ENCODE measurements around the gene LANCL2. TPM values are rescaled to one million over a fixed set of nuclear protein-coding genes. Genes with fewer than 3 reads are reported as not detected.

Gene LANCL2
- total and polyA plus RNA-seq, 8 donors = 9.5 to 24.9 (median 20.8) TPM

DNA sequence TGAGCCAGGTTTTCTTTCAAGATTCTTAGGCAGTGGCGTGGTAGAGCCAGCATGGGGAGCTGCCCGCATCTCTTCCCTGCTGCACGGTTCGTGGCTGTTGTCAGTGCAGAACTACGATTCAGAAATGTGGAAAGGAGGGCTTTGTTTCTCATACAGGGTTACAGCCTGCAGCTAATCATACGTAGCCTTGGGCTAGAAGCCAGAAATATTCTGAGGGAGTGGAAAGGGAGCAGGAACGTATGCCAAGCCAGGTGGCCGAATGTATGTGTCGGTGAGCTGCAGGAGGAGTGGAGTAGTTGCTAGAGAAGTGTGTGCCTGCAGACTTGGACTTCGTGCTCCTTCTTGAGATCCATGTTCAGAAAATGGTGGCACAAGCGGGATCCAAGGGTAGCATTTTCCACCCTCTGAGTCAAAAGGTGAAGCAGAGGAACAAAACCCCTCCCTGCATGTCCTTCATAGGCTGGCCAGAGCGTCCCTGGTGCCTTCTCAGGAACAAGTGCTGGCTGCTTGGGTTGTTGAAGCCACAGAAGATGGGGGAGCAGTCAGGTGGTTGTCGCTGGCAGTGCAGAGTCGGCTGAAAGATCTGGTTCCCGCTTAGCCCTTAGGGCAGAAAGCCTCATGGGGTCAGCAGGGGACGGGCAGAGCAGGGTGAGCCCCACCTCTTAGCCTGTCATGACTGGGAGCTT, 40.9 kb downstream of the LANCL2 start:
- no peak for ATAC-seq

GRCh38 chr7:55409482-55410225, 44.5 kb downstream of the LANCL2 start:
- no peaks in the 10 kb centered on the region for H3K4me1 ChIP-seq
- intact Hi-C loops (cut with DNase I) = loop anchor here in 1 of 2 donors (10.0 kb wide), 1 partner anchor 135 kb away; no protein-coding TSS in a partner anchor
- H3K9me3 ChIP-seq = no peaks in the 10 kb centered on the region
- ATAC-seq (no peak), DNase-seq (no peak)
- H3K4me3 ChIP-seq = no peak overlapping the region
- no peaks in the 10 kb centered on the region for H3K27me3 ChIP-seq
- TF ChIP-seq CTCF (IDR thresholded peaks at IDR 0.05) = no peak
- peaks cover 0 to 32% of the 10 kb centered on the region in 2 donors for H3K36me3 ChIP-seq
- no peak overlapping the region for H3K27ac ChIP-seq

More for the DNA sequence above, 40.9 kb downstream of the LANCL2 start:
- Histone ChIP-seq H3K27me3 (no peaks in the 10 kb centered on the region), H3K36me3 (peaks cover 0 to 29% of the 10 kb centered on the region in 2 donors), H3K4me1 (no peaks in the 10 kb centered on the region), H3K27ac (no peak overlapping the region), H3K9me3 (no peaks in the 10 kb centered on the region), H3K4me3 (no peak overlapping the region)
- no peak for TF ChIP-seq CTCF (IDR thresholded peaks at IDR 0.05)
- intact Hi-C loops (cut with DNase I) = no loop called here
- DNase-seq = no peak

GRCh38 chr7:55410667-55411239, 45.6 kb downstream of the LANCL2 start:
- Histone ChIP-seq H3K4me3 (no peak overlapping the region), H3K4me1 (no peaks in the 10 kb centered on the region), H3K36me3 (peaks cover 0 to 21% of the 10 kb centered on the region in 2 donors), H3K9me3 (no peaks in the 10 kb centered on the region), H3K27me3 (no peaks in the 10 kb centered on the region), H3K27ac (no peak overlapping the region)
- ATAC-seq (no peak), DNase-seq (no peak)
- intact Hi-C loops (cut with DNase I) = loop anchor here in 1 of 2 donors (10.0 kb wide), 1 partner anchor 136 kb away; no protein-coding TSS in a partner anchor
- TF ChIP-seq CTCF (IDR thresholded peaks at IDR 0.05) = no peak

DNA sequence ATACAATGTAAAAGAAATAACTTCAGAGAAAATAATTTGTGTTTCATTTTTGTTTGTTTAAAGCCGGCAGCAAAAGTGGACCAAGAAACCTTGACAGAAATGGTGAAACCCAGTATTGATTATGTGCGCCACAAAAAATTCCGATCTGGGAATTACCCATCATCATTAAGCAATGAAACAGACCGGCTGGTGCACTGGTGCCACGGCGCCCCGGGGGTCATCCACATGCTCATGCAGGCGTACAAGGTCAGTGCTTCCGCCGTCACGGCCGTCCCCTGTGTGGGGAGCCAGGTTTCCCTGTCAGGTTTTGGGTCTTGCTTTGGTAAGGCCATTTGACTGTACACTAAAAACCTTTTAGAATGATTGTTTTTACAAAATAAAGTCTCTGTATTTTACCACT, 46.7 kb downstream of the LANCL2 start:
- no peak for TF ChIP-seq CTCF (IDR thresholded peaks at IDR 0.05)
- H3K4me1 ChIP-seq = no peaks in the 10 kb centered on the region
- H3K9me3 ChIP-seq = no peaks in the 10 kb centered on the region
- H3K27ac ChIP-seq = no peak overlapping the region
- no peaks in the 10 kb centered on the region for H3K27me3 ChIP-seq
- no peak for DNase-seq
- intact Hi-C loops (cut with DNase I) = loop anchor here in 1 of 2 donors (10.0 kb wide), 1 partner anchor 137 kb away; no protein-coding TSS in a partner anchor
- H3K36me3 ChIP-seq = peaks cover 0 to 11% of the 10 kb centered on the region in 2 donors
- ATAC-seq = no peak
- H3K4me3 ChIP-seq = no peak overlapping the region

DNA sequence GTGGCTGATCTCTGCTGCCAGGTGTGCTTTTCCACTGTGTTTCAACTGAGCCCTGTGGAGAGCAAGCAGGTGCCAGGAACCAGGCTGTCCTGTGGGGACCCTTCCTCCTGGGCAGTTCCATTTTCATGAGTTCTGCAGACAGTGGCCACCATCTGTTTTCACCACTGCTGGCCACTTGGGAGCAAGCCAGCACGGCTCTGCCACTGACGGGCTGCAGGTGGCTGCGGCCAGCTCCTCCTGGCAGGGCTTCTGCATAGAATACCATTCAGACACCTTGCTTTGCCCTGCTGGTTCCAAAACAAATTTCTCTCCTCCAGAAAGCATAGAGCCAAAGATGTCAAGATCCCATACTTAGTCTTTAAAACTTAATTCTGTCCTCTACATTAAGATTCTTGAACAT, 48.3 kb downstream of the LANCL2 start:
- Histone ChIP-seq H3K36me3 (peaks cover 0 to 7% of the 10 kb centered on the region in 2 donors), H3K9me3 (no peaks in the 10 kb centered on the region), H3K27ac (no peak overlapping the region), H3K4me3 (no peak overlapping the region), H3K27me3 (no peaks in the 10 kb centered on the region), H3K4me1 (no peaks in the 10 kb centered on the region)
- intact Hi-C loops (cut with DNase I) = loop anchor here in 1 of 2 donors (10.0 kb wide), 1 partner anchor 139 kb away; no protein-coding TSS in a partner anchor
- no peak for TF ChIP-seq CTCF (IDR thresholded peaks at IDR 0.05)
- ATAC-seq (no peak), DNase-seq (no peak)
